ENCODE results near the gene DLEC1. TPM values are rescaled to one million over a fixed set of nuclear protein-coding genes. Genes with fewer than 3 reads are reported as not detected.

The DLEC1 gene
- total RNA-seq, 4 donors from 2014 or later, result 0.20 to 4.1 (median 1.4) TPM

- H3K27me3 ChIP-seq, result no peaks in the 10 kb centered on the region
- H3K4me3 ChIP-seq, result no peak overlapping the region
- H3K27ac ChIP-seq, result no peak overlapping the region
- 95 to 100% methylated on average over 3 to 6 of the region's 6 CpGs for WGBS, 2 donors (ENCODE audit: low coverage in 1 of 2)
- DNase-seq, result no peak
- peaks cover 0 to 7% (median 0%) of the 10 kb centered on the region in 4 donors for H3K36me3 ChIP-seq
- no peak for TF ChIP-seq EP300 (IDR thresholded peaks at IDR 0.05; ENCODE audit: low read depth)
- in situ Hi-C loops (cut with MboI; ENCODE audit: low pct_ligation_motif_present in 1 of 4, low pct_unique_long_range_greater_than_20kb in 1 of 4, low sequenced_read_pairs in 3 of 4) (no loop called here), intact Hi-C loops (cut with DNase I; ENCODE audit: low total_unique reads) (no loop called here)
- H3K4me1 ChIP-seq, result peaks cover 25 to 51% (median 46%) of the 10 kb centered on the region in 4 donors
- H3K9me3 ChIP-seq, result no peaks in the 10 kb centered on the region
Observed at GRCh38 chr3:38000242-38000916, 38.6 kb upstream of the DLEC1 start.

- Histone ChIP-seq H3K4me3 (no peak overlapping the region), H3K4me1 (peaks cover 28 to 55% (median 49%) of the 10 kb centered on the region in 4 donors), H3K27ac (no peak overlapping the region), H3K9me3 (no peaks in the 10 kb centered on the region), H3K27me3 (no peaks in the 10 kb centered on the region), H3K36me3 (peaks cover 0 to 7% (median 0%) of the 10 kb centered on the region in 4 donors)
- no peak for DNase-seq
- TF ChIP-seq EP300 (IDR thresholded peaks at IDR 0.05; ENCODE audit: low read depth), result no peak
- TF ChIP-seq, protein P1, sequence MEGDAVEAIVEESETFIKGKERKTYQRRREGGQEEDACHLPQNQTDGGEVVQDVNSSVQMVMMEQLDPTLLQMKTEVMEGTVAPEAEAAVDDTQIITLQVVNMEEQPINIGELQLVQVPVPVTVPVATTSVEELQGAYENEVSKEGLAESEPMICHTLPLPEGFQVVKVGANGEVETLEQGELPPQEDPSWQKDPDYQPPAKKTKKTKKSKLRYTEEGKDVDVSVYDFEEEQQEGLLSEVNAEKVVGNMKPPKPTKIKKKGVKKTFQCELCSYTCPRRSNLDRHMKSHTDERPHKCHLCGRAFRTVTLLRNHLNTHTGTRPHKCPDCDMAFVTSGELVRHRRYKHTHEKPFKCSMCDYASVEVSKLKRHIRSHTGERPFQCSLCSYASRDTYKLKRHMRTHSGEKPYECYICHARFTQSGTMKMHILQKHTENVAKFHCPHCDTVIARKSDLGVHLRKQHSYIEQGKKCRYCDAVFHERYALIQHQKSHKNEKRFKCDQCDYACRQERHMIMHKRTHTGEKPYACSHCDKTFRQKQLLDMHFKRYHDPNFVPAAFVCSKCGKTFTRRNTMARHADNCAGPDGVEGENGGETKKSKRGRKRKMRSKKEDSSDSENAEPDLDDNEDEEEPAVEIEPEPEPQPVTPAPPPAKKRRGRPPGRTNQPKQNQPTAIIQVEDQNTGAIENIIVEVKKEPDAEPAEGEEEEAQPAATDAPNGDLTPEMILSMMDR (IDR thresholded peaks at IDR 0.05), result no peak
- in situ Hi-C loops (cut with MboI; ENCODE audit: low pct_ligation_motif_present in 1 of 4, low pct_unique_long_range_greater_than_20kb in 1 of 4, low sequenced_read_pairs in 3 of 4) (no loop called here), intact Hi-C loops (cut with DNase I; ENCODE audit: low total_unique reads) (no loop called here)
- 98 to 100% methylated on average over 4 to 6 of the region's 6 CpGs for WGBS, 2 donors (ENCODE audit: low coverage in 1 of 2)
Observed at GRCh38 chr3:38000965-38001455, 38.0 kb upstream of the DLEC1 start.

GRCh38 chr3:38001456-38002081 is 37.4 kb upstream of the DLEC1 start:
- intact Hi-C loops (cut with DNase I; ENCODE audit: low total_unique reads) (no loop called here), in situ Hi-C loops (cut with MboI; ENCODE audit: low pct_ligation_motif_present in 1 of 4, low pct_unique_long_range_greater_than_20kb in 1 of 4, low sequenced_read_pairs in 3 of 4) (no loop called here)
- H3K4me3 ChIP-seq, result no peak overlapping the region
- peaks cover 28 to 56% (median 49%) of the 10 kb centered on the region in 4 donors for H3K4me1 ChIP-seq
- 80% methylated on average over 9 of the region's 9 CpGs; no CpG with 5 or more reads in 1 of the 2 donors for WGBS, 2 donors (ENCODE audit: low coverage in 1 of 2)
- peak; percentile 11 for DNase-seq
- no peaks in the 10 kb centered on the region for H3K9me3 ChIP-seq
- TF ChIP-seq, protein P1 (IDR thresholded peaks at IDR 0.05), result peak in 2 of 5 experiments; percentile 15 to 40
- no peak for TF ChIP-seq EP300 (IDR thresholded peaks at IDR 0.05; ENCODE audit: low read depth)
- TF ChIP-seq POLR2A (IDR thresholded peaks at IDR 0.05), result no peak
- TF ChIP-seq POLR2AphosphoS5 (IDR thresholded peaks at IDR 0.05), result peak in 1 of 3 donors; percentile 16
- H3K27me3 ChIP-seq, result no peaks in the 10 kb centered on the region
- H3K27ac ChIP-seq, result no peak overlapping the region
- peaks cover 0 to 11% (median 0%) of the 10 kb centered on the region in 4 donors for H3K36me3 ChIP-seq

- peak; percentile 8 for DNase-seq
- H3K4me1 ChIP-seq, result peaks cover 24 to 51% (median 45%) of the 10 kb centered on the region in 4 donors
- intact Hi-C loops (cut with DNase I; ENCODE audit: low total_unique reads), result no loop called here
- in situ Hi-C loops (cut with MboI; ENCODE audit: low pct_ligation_motif_present in 1 of 4, low pct_unique_long_range_greater_than_20kb in 1 of 4, low sequenced_read_pairs in 3 of 4), result no loop called here
- H3K36me3 ChIP-seq, result peaks cover 0 to 13% (median 0%) of the 10 kb centered on the region in 4 donors
- no peak overlapping the region for H3K4me3 ChIP-seq
- TF ChIP-seq POLR2A (IDR thresholded peaks at IDR 0.05) (no peak), EP300 (IDR thresholded peaks at IDR 0.05; ENCODE audit: low read depth) (no peak), POLR2AphosphoS5 (IDR thresholded peaks at IDR 0.05) (no peak)
- TF ChIP-seq, protein P1 (IDR thresholded peaks at IDR 0.05), result no peak
- H3K27ac ChIP-seq, result peak overlapping the region; percentile 80 to 88 (median 85)
- no peaks in the 10 kb centered on the region for H3K27me3 ChIP-seq
- no peaks in the 10 kb centered on the region for H3K9me3 ChIP-seq
- WGBS, 2 donors (ENCODE audit: low coverage in 1 of 2), result 90 to 100% methylated on average over 1 to 6 of the region's 6 CpGs
Observed at GRCh38 chr3:38002291-38002876, 36.6 kb upstream of the DLEC1 start.
